Measurements from ENCODE around the gene SAA2. TPM values are rescaled to one million over a fixed set of nuclear protein-coding genes. Genes with fewer than 3 reads are reported as not detected.

Gene SAA2
- total and polyA plus RNA-seq, 10 of the 15 experiments (the other 5 are each of a cell fraction or from before 2014, with no cell fraction given), result 0.18 to 4.1 (median 0.28) TPM; not detected in 2

GRCh38 chr11:18265949-18266348 is 17.5 kb upstream of the SAA2 start, which contains the start of gene SAA1:
TSS of gene SAA1 (plus strand) at chr11:18266264. CDS start at chr11:18266888, 624 bp downstream.
- Histone ChIP-seq H3K4me3 (no peak within 1 kb of the TSS), H2AFZ (ENCODE audit: control insufficient read depth, low read depth, low read length) (no peak within 1 kb of the TSS), H3K36me3 (ENCODE audit: control insufficient read depth in 2 of 2, insufficient read depth in 2 of 2, low read length in 1 of 2) (no peaks in the 10 kb centered on the region), H3K79me2 (ENCODE audit: control insufficient read depth, insufficient read depth, low read length) (no peaks in the 10 kb centered on the region), H3K27me3 (replicated peaks in 1 of 2; ENCODE audit: control insufficient read depth in 2 of 2, insufficient read depth in 2 of 2, low read length in 1 of 2) (no peaks in the 10 kb centered on the region), H3K9me3 (replicated peaks; ENCODE audit: control insufficient read depth, insufficient read depth, low read length) (no peaks in the 10 kb centered on the region), H3K27ac (ENCODE audit: control insufficient read depth, insufficient read depth) (no peak within 1 kb of the TSS), H3K9ac (ENCODE audit: control insufficient read depth, insufficient read depth, low read length) (no peak within 1 kb of the TSS), H3K4me1 (ENCODE audit: control insufficient read depth, insufficient read depth, low read length) (peaks cover 20% of the 10 kb centered on the region), H4K20me1 (ENCODE audit: control insufficient read depth, insufficient read depth) (no peaks in the 10 kb centered on the region), H3K4me2 (ENCODE audit: control insufficient read depth, insufficient read depth) (no peak within 1 kb of the TSS)
- no peak for DNase-seq (ENCODE audit: low read depth, low spot score)
- 75% methylated on average over 8 of the region's 8 CpGs for WGBS (ENCODE audit: insufficient coverage, insufficient replicate concordance, low lambda C conversion rate, missing lambda C conversion rate)
- ChIA-PET CTCF (interaction anchor here (1.3 to 1.6 kb wide), 2 partner anchors 19 to 22 kb away, joined by 3 to 15 read pairs; no protein-coding TSS in a partner anchor), POLR2A (interaction anchor here (0.8 kb wide), 1 partner anchor 17 kb away, joined by 5 read pairs; no protein-coding TSS in a partner anchor), RAD21 (ENCODE audit: unreplicated experiment) (interaction anchor here (3.0 kb wide), 1 partner anchor 22 kb away, joined by 9 read pairs; no protein-coding TSS in a partner anchor), SMC1A (ENCODE audit: uncharacterized antibody, unreplicated experiment) (interaction anchor here (0.8 to 1.0 kb wide), 3 partner anchors 15 to 42 kb away, joined by 3 read pairs; no protein-coding TSS in a partner anchor)
- in situ Hi-C loops (cut with MboI), result no loop called here
- ATAC-seq, result no peak
- intact Hi-C loops (cut with micrococcal nuclease; ENCODE audit: unreplicated experiment), result no loop called here
- no TSS peak for BruUV-seq (replicated peaks)
- FAIRE-seq, result no peak
- no peak for TF ChIP-seq CEBPB (IDR thresholded peaks at IDR 0.05; ENCODE audit: borderline replicate concordance in 1 of 2, low read depth in 2 of 2, low read length in 2 of 2)
- no peak for TF ChIP-seq REST (IDR thresholded peaks at IDR 0.05; ENCODE audit: low read depth, low read length)
- no peak for TF ChIP-seq MYB (IDR thresholded peaks at IDR 0.05; ENCODE audit: borderline replicate concordance, low read depth, low read length)
- TF ChIP-seq EED (IDR thresholded peaks at IDR 0.05; ENCODE audit: low read depth), result no peak
- no peak for TF ChIP-seq CEBPZ (IDR thresholded peaks at IDR 0.05; ENCODE audit: low read depth, low read length)
- no peak for TF ChIP-seq MAX (IDR thresholded peaks at IDR 0.05; ENCODE audit: low read depth, low read length)
- no peak for TF ChIP-seq BRCA1 (IDR thresholded peaks at IDR 0.05; ENCODE audit: low read depth, low read length)
- no peak for TF ChIP-seq MEF2B (IDR thresholded peaks at IDR 0.05; ENCODE audit: partially characterized antibody, poor library complexity, severe bottlenecking)
- TF ChIP-seq ELK1 (IDR thresholded peaks at IDR 0.05; ENCODE audit: low read depth, low read length), result no peak
- no peak for TF ChIP-seq ZBTB33 (IDR thresholded peaks at IDR 0.05)
- TF ChIP-seq USF1 (IDR thresholded peaks at IDR 0.05; ENCODE audit: borderline replicate concordance, extremely low read length, insufficient read depth, low read depth, low read length), result no peak
